GM19452 (cell line): ENCODE results near the gene NPIPA7.
"Not testable (repeated sequence)": the region's sequence is repeated elsewhere in the genome, so short reads cannot be mapped to it uniquely, and the experiment has no call there.

ENCODE experiments used
- ATAC-seq: cut with Tn5 transposase; IDR thresholded peaks from one replicate; pipeline ENCODE4 v1.9.1; 2021; ENCODE audit not compliant: unreplicated experiment

Gene NPIPA7

GRCh38 chr16:16417914-16418544 lies 39.1 kb downstream of the NPIPA7 start:
- ATAC-seq, result not testable (repeated sequence)

- not testable (repeated sequence) for ATAC-seq
These were observed 41.6 kb downstream of the NPIPA7 start for GRCh38 chr16:16420515-16420914.

GRCh38 chr16:16425146-16425545 lies 46.2 kb downstream of the NPIPA7 start:
- ATAC-seq, result not testable (repeated sequence)

DNA sequence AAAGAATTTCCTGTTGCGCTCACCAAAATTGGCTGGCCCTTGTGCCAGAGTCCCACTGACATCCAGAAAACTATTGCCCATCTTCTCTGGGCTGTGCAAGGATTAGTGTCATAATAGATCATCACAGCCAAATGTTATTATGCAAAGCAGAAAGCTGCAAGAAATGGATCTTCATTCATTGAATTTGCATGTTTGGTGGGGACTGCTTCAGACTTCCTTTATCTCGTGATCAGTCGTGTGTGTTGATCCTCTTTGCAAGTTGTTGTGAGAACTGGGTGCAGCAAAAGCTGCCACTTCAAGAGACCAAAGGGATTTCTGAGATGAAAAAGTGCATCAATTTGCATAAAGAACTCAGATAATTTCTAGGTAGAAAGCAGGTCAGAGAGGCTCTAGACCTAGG lies 52.2 kb downstream of the NPIPA7 start:
- ATAC-seq, result not testable (repeated sequence)

DNA sequence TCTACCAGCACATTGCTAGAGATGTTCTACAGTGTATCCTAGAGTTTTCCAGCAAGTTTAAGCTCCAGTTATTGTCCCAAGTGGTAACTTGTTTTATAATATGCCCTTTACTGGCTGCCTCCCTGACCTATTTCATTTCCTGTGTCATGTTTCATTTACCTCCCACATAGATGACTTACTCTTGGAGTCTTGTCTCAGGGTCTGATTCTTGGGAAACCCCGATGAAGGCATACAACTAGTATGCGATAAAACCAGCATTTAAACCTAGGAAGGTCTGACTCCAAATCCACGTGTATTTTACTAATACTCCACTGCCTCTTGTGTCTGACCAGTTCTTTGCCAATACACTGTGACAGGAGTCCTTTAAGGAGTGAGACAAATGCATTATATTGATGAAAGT lies 55.8 kb downstream of the NPIPA7 start:
- not testable (repeated sequence) for ATAC-seq

GRCh38 chr16:16441401-16441800 lies 62.5 kb downstream of the NPIPA7 start:
- not testable (repeated sequence) for ATAC-seq
